PFSK-1 (cell line): Measurements from ENCODE around the gene HTRA3.

Source experiments
- POLR2AphosphoS5 ChIP-seq: IDR thresholded peaks from 2 replicates; pipeline ENCODE4 v1.6.1; 2012; ENCODE audit warnings: low read depth, mild to moderate bottlenecking, control low read depth, low read length, moderate library complexity
- SIN3A ChIP-seq: IDR thresholded peaks from 2 replicates; pipeline ENCODE4 v1.6.1; 2012; ENCODE audit warnings: mild to moderate bottlenecking, low read length, moderate library complexity, borderline replicate concordance; ENCODE audit not compliant: insufficient read depth
- TAF1 ChIP-seq: IDR thresholded peaks from 2 replicates; pipeline ENCODE4 v1.6.1; 2012; ENCODE audit warnings: low read length, control low read depth, borderline replicate concordance; ENCODE audit not compliant: insufficient read depth
- TF ChIP-seq, protein P1 (sequence below), 2 experiments: IDR thresholded peaks; 2 replicates each; pipeline versions ENCODE4 v1.6.1 to v1.8.0; 2011 to 2012; ENCODE audit warnings: low read depth in 2 of 2, low read length in 2 of 2, control low read depth in 1 of 2, inconsistent platforms in 1 of 2, mild to moderate bottlenecking in 1 of 2, moderate library complexity in 1 of 2; ENCODE audit not compliant: insufficient read depth in 1 of 2

DNA sequence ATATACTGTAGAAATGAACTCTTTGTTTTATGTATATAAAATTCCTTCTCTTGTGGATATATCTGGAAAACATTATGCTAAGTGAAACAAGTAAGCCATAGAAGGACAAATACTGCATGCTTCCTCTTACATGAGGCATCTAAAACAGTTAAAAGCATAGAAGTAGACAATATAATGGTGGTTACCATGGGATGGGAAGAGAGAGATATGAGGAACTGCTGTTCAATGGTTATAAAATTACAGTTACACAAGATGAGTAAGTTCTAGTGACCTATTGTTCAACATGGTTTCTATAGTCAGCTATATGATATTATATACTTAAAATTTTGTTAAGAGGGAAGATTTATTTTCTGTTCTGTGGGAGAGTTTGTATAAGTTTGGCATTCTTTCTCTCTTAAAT lies 43.4 kb downstream of the HTRA3 start:
- TF ChIP-seq, protein P1, sequence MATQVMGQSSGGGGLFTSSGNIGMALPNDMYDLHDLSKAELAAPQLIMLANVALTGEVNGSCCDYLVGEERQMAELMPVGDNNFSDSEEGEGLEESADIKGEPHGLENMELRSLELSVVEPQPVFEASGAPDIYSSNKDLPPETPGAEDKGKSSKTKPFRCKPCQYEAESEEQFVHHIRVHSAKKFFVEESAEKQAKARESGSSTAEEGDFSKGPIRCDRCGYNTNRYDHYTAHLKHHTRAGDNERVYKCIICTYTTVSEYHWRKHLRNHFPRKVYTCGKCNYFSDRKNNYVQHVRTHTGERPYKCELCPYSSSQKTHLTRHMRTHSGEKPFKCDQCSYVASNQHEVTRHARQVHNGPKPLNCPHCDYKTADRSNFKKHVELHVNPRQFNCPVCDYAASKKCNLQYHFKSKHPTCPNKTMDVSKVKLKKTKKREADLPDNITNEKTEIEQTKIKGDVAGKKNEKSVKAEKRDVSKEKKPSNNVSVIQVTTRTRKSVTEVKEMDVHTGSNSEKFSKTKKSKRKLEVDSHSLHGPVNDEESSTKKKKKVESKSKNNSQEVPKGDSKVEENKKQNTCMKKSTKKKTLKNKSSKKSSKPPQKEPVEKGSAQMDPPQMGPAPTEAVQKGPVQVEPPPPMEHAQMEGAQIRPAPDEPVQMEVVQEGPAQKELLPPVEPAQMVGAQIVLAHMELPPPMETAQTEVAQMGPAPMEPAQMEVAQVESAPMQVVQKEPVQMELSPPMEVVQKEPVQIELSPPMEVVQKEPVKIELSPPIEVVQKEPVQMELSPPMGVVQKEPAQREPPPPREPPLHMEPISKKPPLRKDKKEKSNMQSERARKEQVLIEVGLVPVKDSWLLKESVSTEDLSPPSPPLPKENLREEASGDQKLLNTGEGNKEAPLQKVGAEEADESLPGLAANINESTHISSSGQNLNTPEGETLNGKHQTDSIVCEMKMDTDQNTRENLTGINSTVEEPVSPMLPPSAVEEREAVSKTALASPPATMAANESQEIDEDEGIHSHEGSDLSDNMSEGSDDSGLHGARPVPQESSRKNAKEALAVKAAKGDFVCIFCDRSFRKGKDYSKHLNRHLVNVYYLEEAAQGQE (IDR thresholded peaks at IDR 0.05; ENCODE audit: insufficient read depth in 1 of 2, low read depth in 2 of 2, low read length in 2 of 2): no peak
- TF ChIP-seq SIN3A (no peak), TAF1 (no peak), POLR2AphosphoS5 (no peak)
